HG03135 (cell line): Measurements from ENCODE around the gene SESN1.
"Not testable (repeated sequence)": the region's sequence is repeated elsewhere in the genome, so short reads cannot be mapped to it uniquely, and the experiment has no call there.

Source experiments
- ATAC-seq: cut with Tn5 transposase; IDR thresholded peaks from one replicate; pipeline ENCODE4 v1.9.1; 2021; ENCODE audit warnings: mild to moderate bottlenecking, moderate library complexity; ENCODE audit not compliant: unreplicated experiment

SESN1 gene

GRCh38 chr6:109094416-109095035, at the start of gene SESN1:
SESN1 (minus strand) TSS chr6:109094846; CDS start chr6:109094073, 773 bp downstream.
- ATAC-seq = peak; percentile 65

- no peak for ATAC-seq
These were observed 48.5 kb upstream of the SESN1 start for GRCh38 chr6:109143191-109143590.

GRCh38 chr6:109142067-109142466, 47.4 kb upstream of the SESN1 start:
- not testable (repeated sequence) for ATAC-seq

- ATAC-seq = no peak
These were observed 44.5 kb upstream of the SESN1 start for GRCh38 chr6:109139109-109139508.

DNA sequence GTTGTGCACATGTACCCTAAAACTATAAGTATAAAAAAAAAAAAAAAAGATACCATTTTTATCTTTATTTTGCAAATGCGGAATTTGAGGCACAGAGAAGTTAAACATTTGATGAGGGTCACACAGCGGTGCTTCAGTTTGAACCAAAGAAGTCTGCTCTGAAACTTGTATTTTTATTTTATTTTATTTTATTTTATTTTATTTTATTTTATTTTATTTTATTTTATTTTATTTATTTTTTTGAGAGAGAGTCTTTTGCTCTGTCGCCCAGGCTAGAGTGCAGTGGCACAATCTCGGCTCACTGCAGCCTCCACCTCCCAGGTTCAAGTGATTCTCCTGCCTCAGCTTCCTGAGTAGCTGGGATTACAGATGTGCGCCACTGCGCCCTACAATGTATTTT, 41.9 kb upstream of the SESN1 start:
- not testable (repeated sequence) for ATAC-seq

DNA sequence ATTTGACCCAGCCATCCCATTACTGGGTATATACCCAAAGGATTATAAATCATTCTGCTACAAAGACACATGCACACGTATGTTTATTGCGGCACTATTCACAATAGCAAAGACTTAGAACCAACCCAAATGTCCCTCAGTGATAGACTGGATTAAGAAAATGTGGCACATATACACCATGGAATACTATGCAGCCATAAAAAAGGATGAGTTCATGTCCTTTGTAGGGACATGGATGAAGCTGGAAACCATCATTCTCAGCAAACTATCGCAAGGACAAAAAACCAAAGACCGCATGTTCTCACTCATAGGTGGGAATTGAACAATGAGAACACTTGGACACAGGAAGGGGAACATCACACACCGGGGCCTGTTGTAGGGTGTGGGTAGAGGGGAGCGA, 41.4 kb upstream of the SESN1 start:
- ATAC-seq = not testable (repeated sequence)

DNA sequence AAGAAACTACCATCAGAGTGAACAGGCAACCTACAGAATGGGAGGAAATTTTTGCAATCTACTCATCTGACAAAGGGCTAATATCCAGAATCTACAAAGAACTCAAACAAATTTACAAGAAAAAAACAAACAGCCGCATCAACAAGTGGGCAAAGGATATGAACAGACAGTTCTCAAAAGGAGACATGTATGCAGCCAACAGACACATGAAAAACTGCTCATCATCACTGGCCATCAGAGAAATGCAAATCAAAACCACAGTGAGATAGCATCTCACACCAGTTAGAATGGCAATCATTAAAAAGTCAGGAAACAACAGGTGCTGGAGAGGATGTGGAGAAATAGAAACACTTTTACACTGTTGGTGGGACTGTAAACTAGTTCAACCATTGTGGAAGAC, 41.0 kb upstream of the SESN1 start:
- ATAC-seq = not testable (repeated sequence)

GRCh38 chr6:109130065-109130464, 35.4 kb upstream of the SESN1 start:
- ATAC-seq = no peak

DNA sequence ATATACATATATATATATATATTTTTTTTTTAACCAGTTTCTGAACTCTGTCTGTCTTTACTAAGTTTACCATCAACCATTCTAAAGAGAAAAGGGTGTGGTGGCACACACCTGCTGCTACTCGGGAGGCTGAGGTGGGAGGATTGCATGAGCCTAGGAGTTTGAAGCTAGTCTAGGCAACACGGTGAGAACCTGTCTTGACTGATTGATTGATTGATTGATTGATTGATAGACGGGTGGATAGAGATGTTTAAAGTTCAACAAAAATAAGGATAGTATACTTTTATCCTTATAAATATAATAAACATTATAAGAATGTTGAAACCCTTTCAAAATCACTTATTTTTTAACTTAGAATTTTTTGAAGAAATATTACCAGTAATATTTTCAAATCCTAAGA, 30.9 kb upstream of the SESN1 start:
- ATAC-seq = no peak

DNA sequence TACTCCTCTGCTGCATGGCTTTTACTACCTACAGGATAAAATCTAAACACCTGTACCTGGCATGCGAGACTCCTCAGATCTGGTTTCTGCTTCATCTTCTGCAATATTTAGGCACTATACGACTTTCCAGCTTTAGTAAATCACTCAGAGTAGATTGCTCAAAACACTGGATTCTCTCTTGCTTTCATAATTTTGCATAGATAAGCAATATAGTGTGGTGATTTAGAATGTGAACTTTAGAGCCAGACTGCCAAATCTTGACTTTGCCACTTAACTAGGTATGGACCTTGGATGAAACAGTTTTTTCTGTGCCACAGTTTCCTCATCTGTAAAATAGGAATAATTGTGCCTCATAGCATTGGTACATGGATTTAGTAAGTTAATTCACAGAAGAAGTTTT, 29.6 kb upstream of the SESN1 start:
- ATAC-seq = no peak

- no peak for ATAC-seq
These were observed 26.8 kb upstream of the SESN1 start for GRCh38 chr6:109121411-109121810.

- no peak for ATAC-seq
These were observed 24.3 kb upstream of the SESN1 start for GRCh38 chr6:109118871-109119354.

DNA sequence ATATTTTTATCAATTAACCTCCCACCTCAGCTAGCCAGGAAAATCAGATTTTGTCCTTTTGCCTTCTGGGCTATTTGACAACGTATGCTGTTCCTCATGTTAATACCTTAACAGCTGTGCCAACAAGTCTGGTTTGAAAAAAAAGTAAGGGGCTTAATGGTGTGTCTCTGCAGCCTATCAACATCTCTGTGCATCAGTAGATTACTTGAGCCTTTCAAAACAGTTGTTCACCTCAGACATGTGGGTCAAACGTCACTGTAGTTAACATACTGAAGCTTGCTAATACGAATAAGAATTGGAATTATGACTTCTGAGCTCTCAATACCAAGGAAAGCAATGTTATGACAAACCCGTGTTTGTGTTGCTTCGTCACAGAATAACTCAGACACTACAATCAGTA, 23.7 kb upstream of the SESN1 start:
- no peak for ATAC-seq

GRCh38 chr6:109117346-109118035, 22.8 kb upstream of the SESN1 start:
- peak; percentile 66 for ATAC-seq

GRCh38 chr6:109112663-109113062, 18.0 kb upstream of the SESN1 start:
- not testable (repeated sequence) for ATAC-seq

DNA sequence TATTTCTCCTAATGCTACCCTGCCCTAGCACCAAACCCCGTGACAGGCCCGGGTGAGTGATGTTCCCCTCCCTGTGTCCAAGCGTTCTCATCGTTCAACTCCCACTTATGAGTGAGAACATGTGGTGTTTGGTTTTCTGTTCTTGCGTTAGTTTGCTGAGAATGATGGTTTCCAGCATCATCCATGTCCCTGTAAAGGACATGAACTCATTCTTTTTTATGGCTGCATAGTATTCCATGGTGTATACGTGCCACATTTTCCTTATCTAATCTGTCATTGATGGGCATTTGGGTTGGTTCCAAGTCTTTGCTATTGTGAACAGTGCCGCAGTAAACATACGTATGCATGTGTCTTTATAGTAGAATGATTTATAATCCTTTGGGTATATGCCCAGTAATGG, 15.0 kb upstream of the SESN1 start:
- not testable (repeated sequence) for ATAC-seq

GRCh38 chr6:109105681-109106080, 11.0 kb upstream of the SESN1 start:
- ATAC-seq = no peak

DNA sequence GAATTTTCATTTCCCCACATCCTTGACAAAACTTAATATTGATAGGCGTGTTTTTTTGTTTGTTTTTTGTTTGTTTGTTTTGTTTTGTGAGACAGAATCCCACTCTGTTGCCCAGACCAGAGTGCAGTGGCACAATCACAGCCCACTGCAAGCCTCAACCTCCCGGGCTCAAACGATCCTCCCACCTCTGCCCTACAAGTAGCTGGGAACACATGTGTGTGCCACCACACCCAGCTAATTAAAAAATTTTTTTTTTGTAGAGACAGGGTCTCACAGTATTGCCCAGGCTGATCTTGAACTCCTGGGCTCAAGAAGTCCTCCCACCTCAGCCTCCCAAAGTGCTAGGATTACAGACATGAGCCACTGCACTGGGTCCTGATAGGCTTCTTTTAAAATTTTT, 9.9 kb upstream of the SESN1 start:
- ATAC-seq = no peak

- ATAC-seq = no peak
These were observed 9.3 kb upstream of the SESN1 start for GRCh38 chr6:109103942-109104341.

- ATAC-seq = no peak
These were observed 8.1 kb upstream of the SESN1 start for GRCh38 chr6:109102762-109103161.

GRCh38 chr6:109097661-109098060, 3.0 kb upstream of the SESN1 start:
- ATAC-seq = no peak

GRCh38 chr6:109096208-109096607, 1.6 kb upstream of the SESN1 start:
- ATAC-seq = no peak

GRCh38 chr6:109095835-109096084, 1.1 kb upstream of the SESN1 start:
- no peak for ATAC-seq
